Neuronal stem cell (in vitro differentiated cells): Measurements from ENCODE around the gene TMEM63C.

Source experiments
- DNase-seq: peaks from one replicate; pipeline ENCODE4 v3.0.0-alpha.2; 2013; ENCODE audit warnings: low spot score
- H2AFZ ChIP-seq: one replicate; pipeline ENCODE4 v1.6.1; 2013; ENCODE audit warnings: mild to moderate bottlenecking, low read length, inconsistent platforms
- H2AK5ac ChIP-seq: 2 replicates; pipeline ENCODE4 v1.6.1; 2013; ENCODE audit warnings: low read depth, mild to moderate bottlenecking, inconsistent platforms, low read length, moderate library complexity, mixed read lengths
- H2BK120ac ChIP-seq: 2 replicates; pipeline ENCODE4 v1.6.1; 2013; ENCODE audit warnings: low read depth, mild to moderate bottlenecking, inconsistent platforms, low read length, moderate library complexity, mixed read lengths
- H2BK12ac ChIP-seq: one replicate; pipeline ENCODE4 v1.6.1; 2013; ENCODE audit warnings: low read length, inconsistent platforms
- H2BK15ac ChIP-seq: 2 replicates; pipeline ENCODE4 v1.6.1; 2013; ENCODE audit warnings: mild to moderate bottlenecking, low read length, inconsistent platforms, mixed read lengths
- H2BK5ac ChIP-seq: one replicate; pipeline ENCODE4 v1.6.1; 2013; ENCODE audit warnings: inconsistent platforms, mild to moderate bottlenecking, low read length, moderate library complexity
- H3K14ac ChIP-seq: one replicate; pipeline ENCODE4 v1.6.1; 2013; ENCODE audit warnings: low read length, inconsistent platforms
- H3K18ac ChIP-seq: 2 replicates; pipeline ENCODE4 v1.6.1; 2013; ENCODE audit warnings: low read length, inconsistent platforms
- H3K23ac ChIP-seq: 2 replicates; pipeline ENCODE4 v1.6.1; 2013; ENCODE audit warnings: low read depth, mild to moderate bottlenecking, mixed read lengths, low read length, inconsistent platforms; ENCODE audit not compliant: poor library complexity
- H3K27ac ChIP-seq: replicated peaks from 3 replicates; pipeline ENCODE4 v1.5.1; 2013; ENCODE audit warnings: low read length, inconsistent platforms
- H3K27me3 ChIP-seq, 3 experiments: 2 replicates each; pipeline ENCODE4 v1.6.1; 2013; ENCODE audit warnings: low read length in 3 of 3, mild to moderate bottlenecking in 2 of 3, inconsistent platforms in 1 of 3, low read depth in 1 of 3, mixed read lengths in 1 of 3, moderate library complexity in 1 of 3; ENCODE audit not compliant: control insufficient read depth in 3 of 3, insufficient read depth in 3 of 3
- H3K36me3 ChIP-seq, 2 donors: replicated peaks in 1 of 2; 2 replicates each; pipeline ENCODE4 v1.6.1; 2013; ENCODE audit warnings: low read length in 2 of 2; ENCODE audit not compliant: control insufficient read depth in 2 of 2, insufficient read depth in 2 of 2
- H3K4ac ChIP-seq: 2 replicates; pipeline ENCODE4 v1.6.1; 2013; ENCODE audit warnings: inconsistent platforms, mild to moderate bottlenecking, low read length, moderate library complexity
- H3K4me1 ChIP-seq, 2 donors: 1 replicate in 1 of 2; 2 replicates in 1 of 2; pipeline ENCODE4 v1.6.1; 2013; ENCODE audit warnings: low read length in 2 of 2, low read depth in 1 of 2; ENCODE audit not compliant: control insufficient read depth in 2 of 2, insufficient read depth in 1 of 2
- H3K4me2 ChIP-seq: one replicate; pipeline ENCODE4 v1.6.1; 2013; ENCODE audit warnings: mild to moderate bottlenecking, low read length, inconsistent platforms; ENCODE audit not compliant: insufficient read depth, poor library complexity, severe bottlenecking
- H3K4me3 ChIP-seq, 2 donors: 2 replicates each; pipeline ENCODE4 v1.5.1; 2013; ENCODE audit warnings: low read length in 2 of 2, mild to moderate bottlenecking in 2 of 2, inconsistent platforms in 1 of 2, moderate library complexity in 1 of 2
- H3K79me1 ChIP-seq: one replicate; pipeline ENCODE4 v1.6.1; 2013; ENCODE audit warnings: low read depth, mild to moderate bottlenecking, inconsistent platforms, low read length, moderate library complexity
- H3K9ac ChIP-seq: one replicate; pipeline ENCODE4 v1.6.1; 2013; ENCODE audit warnings: mild to moderate bottlenecking, low read depth, low read length, inconsistent platforms; ENCODE audit not compliant: poor library complexity
- H3K9me3 ChIP-seq, 2 donors: replicated peaks in 1 of 2; 2 replicates each; pipeline versions ENCODE3 to v1.6.1; 2013; ENCODE audit warnings: low read length in 2 of 2, mild to moderate bottlenecking in 2 of 2, inconsistent platforms in 1 of 2, low read depth in 1 of 2, mixed read lengths in 1 of 2, moderate library complexity in 1 of 2; ENCODE audit not compliant: control insufficient read depth in 2 of 2, insufficient read depth in 1 of 2
- H4K8ac ChIP-seq: one replicate; pipeline ENCODE4 v1.6.1; 2013; ENCODE audit warnings: low read depth, mild to moderate bottlenecking, inconsistent platforms, low read length, moderate library complexity
- H4K91ac ChIP-seq: one replicate; pipeline ENCODE4 v1.6.1; 2013; ENCODE audit warnings: low read length, low read depth, mild to moderate bottlenecking, inconsistent platforms; ENCODE audit not compliant: poor library complexity
- WGBS, 2 donors: extraction: QIAGEN DNeasy Blood & Tissue Kit; methylation state at CpG; one replicate each; pipeline ENCODE4 v1.1.7; 2013; ENCODE audit warnings: missing lambda C conversion rate in 2 of 2, mixed read lengths in 1 of 2; ENCODE audit not compliant: insufficient read length in 2 of 2, insufficient replicate concordance in 1 of 2; ENCODE audit errors: extremely low coverage in 2 of 2; 5-methylcytosine and 5-hydroxymethylcytosine counted together

TMEM63C gene

GRCh38 chr14:77228056-77228455 is 46.5 kb downstream of the TMEM63C start:
- Histone ChIP-seq H3K4me1 (peaks cover 0 to 9% of the 10 kb centered on the region in 2 donors), H2AK5ac (no peak overlapping the region), H3K27me3 (peaks cover 0 to 13% (median 0%) of the 10 kb centered on the region in 3 experiments), H3K9me3 (no peaks in the 10 kb centered on the region), H3K23ac (no peak overlapping the region), H4K91ac (no peak overlapping the region), H3K4ac (no peak overlapping the region), H3K4me2 (no peak overlapping the region), H3K4me3 (no peak overlapping the region), H2BK12ac (no peak overlapping the region), H3K9ac (no peak overlapping the region), H3K36me3 (no peaks in the 10 kb centered on the region), H3K27ac (no peak overlapping the region), H2BK15ac (no peak overlapping the region), H2AFZ (no peak overlapping the region), H3K18ac (no peak overlapping the region), H2BK5ac (no peak overlapping the region), H4K8ac (no peak overlapping the region), H3K14ac (no peak overlapping the region), H3K79me1 (no peaks in the 10 kb centered on the region), H2BK120ac (no peak overlapping the region)
- no CpG with 5 or more reads among the region's 6 CpGs for WGBS, 2 donors
- no peak for DNase-seq

DNA sequence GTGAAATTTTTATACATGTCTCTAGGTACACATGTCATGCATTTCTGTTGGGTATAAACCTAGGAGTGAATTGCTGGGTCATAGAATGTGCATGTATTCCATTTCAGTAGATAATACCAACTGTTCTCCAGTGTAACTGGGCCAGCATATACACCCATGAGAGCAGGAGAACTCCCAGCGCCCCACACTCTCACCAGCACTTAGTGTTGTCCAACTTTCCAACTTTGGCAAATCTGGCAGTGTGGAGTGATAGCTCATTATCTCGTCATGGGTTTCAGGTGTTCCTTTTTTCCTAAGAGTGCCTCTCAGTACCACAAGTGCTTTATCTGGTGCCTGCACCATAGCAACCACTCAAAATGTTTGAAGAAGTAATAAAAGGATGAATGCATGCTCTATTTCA is 49.3 kb downstream of the TMEM63C start:
- no peaks in the 10 kb centered on the region for H3K79me1 ChIP-seq
- no peak overlapping the region for H3K4me2 ChIP-seq
- no peak overlapping the region for H2AFZ ChIP-seq
- H3K4ac ChIP-seq: no peak overlapping the region
- H4K91ac ChIP-seq: no peak overlapping the region
- no peak overlapping the region for H3K4me3 ChIP-seq
- H3K9ac ChIP-seq: no peak overlapping the region
- peaks cover 0 to 1% (median 0%) of the 10 kb centered on the region in 3 experiments for H3K27me3 ChIP-seq
- H2BK120ac ChIP-seq: no peak overlapping the region
- no peaks in the 10 kb centered on the region for H3K36me3 ChIP-seq
- H3K9me3 ChIP-seq: no peaks in the 10 kb centered on the region
- no peak for DNase-seq
- WGBS, 2 donors: no CpG with 5 or more reads among the region's 2 CpGs
- no peak overlapping the region for H3K23ac ChIP-seq
- no peak overlapping the region for H2BK5ac ChIP-seq
- H2AK5ac ChIP-seq: no peak overlapping the region
- H3K14ac ChIP-seq: no peak overlapping the region
- no peak overlapping the region for H3K18ac ChIP-seq
- H4K8ac ChIP-seq: no peak overlapping the region
- no peak overlapping the region for H2BK12ac ChIP-seq
- H3K4me1 ChIP-seq: no peaks in the 10 kb centered on the region
- H2BK15ac ChIP-seq: no peak overlapping the region
- no peak overlapping the region for H3K27ac ChIP-seq

DNA sequence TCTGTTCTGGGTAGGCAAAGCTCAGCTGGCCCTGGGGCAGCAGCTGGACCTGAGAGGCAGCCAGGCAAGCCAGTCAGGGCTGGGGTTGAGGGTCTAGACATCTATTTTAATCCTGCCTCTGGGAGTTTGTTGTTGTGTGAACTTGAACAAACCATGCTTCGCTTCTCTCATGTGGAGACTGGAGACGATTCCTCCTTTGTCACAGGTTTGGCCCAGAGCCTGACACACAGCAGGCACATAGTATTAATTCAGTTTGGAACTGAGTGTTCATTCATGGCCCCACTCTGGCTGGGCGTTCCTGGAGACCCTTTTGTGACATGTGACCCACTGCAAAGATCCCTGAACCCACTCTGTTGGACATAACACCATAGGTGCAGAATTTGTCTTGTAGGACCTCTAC is 50.1 kb downstream of the TMEM63C start:
- Histone ChIP-seq H2BK5ac (no peak overlapping the region), H2AK5ac (no peak overlapping the region), H3K79me1 (no peaks in the 10 kb centered on the region), H2BK120ac (no peak overlapping the region), H3K4me2 (no peak overlapping the region), H2AFZ (no peak overlapping the region), H3K27ac (no peak overlapping the region), H3K36me3 (no peaks in the 10 kb centered on the region), H3K4me3 (no peak overlapping the region), H3K14ac (no peak overlapping the region), H3K23ac (no peak overlapping the region), H3K27me3 (peaks cover 0 to 4% (median 0%) of the 10 kb centered on the region in 3 experiments), H4K91ac (no peak overlapping the region), H3K18ac (no peak overlapping the region), H3K4ac (no peak overlapping the region), H3K9ac (no peak overlapping the region), H2BK15ac (no peak overlapping the region), H3K4me1 (no peaks in the 10 kb centered on the region), H3K9me3 (no peaks in the 10 kb centered on the region), H2BK12ac (no peak overlapping the region), H4K8ac (no peak overlapping the region)
- WGBS, 2 donors: no CpG with 5 or more reads among the region's 3 CpGs
- DNase-seq: no peak

- no peaks in the 10 kb centered on the region for H3K9me3 ChIP-seq
- H3K18ac ChIP-seq: peak overlapping the region; percentile 85
- H3K9ac ChIP-seq: no peak overlapping the region
- no peak overlapping the region for H3K23ac ChIP-seq
- H3K27ac ChIP-seq: no peak overlapping the region
- no peaks in the 10 kb centered on the region for H3K4me1 ChIP-seq
- no peak overlapping the region for H2BK120ac ChIP-seq
- no peak for DNase-seq
- no peak overlapping the region for H3K4ac ChIP-seq
- no peak overlapping the region for H3K4me3 ChIP-seq
- H2AFZ ChIP-seq: no peak overlapping the region
- H4K8ac ChIP-seq: no peak overlapping the region
- H2AK5ac ChIP-seq: no peak overlapping the region
- no peaks in the 10 kb centered on the region for H3K36me3 ChIP-seq
- no peak overlapping the region for H3K4me2 ChIP-seq
- H2BK5ac ChIP-seq: no peak overlapping the region
- H4K91ac ChIP-seq: no peak overlapping the region
- H2BK12ac ChIP-seq: no peak overlapping the region
- H3K79me1 ChIP-seq: no peaks in the 10 kb centered on the region
- peaks cover 0 to 37% (median 0%) of the 10 kb centered on the region in 3 experiments for H3K27me3 ChIP-seq
- WGBS, 2 donors: 100% methylated on average over 2 of the region's 7 CpGs; no CpG with 5 or more reads in 1 of the 2 donors
- H2BK15ac ChIP-seq: no peak overlapping the region
- peak overlapping the region; percentile 56 for H3K14ac ChIP-seq
Observed at GRCh38 chr14:77236814-77237213, 55.2 kb downstream of the TMEM63C start.
